GM10266 (cell line): ENCODE measurements around the gene PHACTR2.

Source experiments
- DNase-seq: peaks from one replicate; pipeline ENCODE4 v3.0.0; 2012; ENCODE audit errors: extremely low spot score
- TF ChIP-seq, protein P1 (sequence below): IDR thresholded peaks from 2 replicates; pipeline ENCODE4 v1.5.1; 2012; ENCODE audit warnings: mild to moderate bottlenecking, low read depth; ENCODE audit not compliant: control insufficient read depth, insufficient read depth; ENCODE audit errors: missing control alignments

The PHACTR2 gene

DNA sequence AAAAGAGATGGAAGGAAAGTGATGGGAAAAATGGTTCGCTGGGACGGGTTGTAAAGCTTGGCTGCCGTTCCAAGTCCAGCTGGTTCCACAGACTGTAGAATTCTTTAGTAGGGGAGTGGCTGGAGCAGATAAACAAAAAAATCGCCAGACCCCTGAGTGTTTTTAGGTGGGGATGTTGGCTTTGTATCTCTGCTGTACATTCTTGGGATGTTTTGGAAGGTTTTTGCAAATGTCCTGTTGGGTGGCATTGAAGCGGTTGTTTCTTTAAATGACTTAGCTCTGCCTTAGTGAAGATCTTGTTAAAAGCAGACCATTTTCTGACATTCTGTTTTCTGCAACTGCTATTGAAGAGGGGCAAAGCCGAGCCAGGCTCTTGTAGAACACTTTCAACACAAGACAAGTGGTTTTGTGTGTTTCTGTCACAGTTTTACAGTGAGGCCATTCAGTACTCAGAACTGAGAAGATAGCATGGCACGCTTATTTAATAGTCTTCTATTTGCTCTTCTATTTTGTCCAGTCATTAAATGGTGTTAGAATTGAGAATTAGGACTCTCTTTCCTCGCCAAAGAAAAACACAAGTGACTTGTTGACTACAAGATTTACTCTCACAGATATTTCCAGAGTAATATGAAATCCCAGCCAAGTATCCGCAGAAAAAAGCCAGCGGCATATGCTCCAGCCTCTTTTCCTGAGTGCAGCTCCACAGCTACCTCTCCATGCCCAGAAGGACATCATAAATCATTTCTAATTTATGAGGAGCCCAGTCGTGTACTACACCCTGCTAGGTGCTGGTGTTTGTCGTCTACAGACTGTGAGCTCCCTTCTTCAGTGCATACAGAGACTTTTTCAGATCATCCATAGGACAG is 65.8 kb downstream of the PHACTR2 start:
- TF ChIP-seq, protein P1, sequence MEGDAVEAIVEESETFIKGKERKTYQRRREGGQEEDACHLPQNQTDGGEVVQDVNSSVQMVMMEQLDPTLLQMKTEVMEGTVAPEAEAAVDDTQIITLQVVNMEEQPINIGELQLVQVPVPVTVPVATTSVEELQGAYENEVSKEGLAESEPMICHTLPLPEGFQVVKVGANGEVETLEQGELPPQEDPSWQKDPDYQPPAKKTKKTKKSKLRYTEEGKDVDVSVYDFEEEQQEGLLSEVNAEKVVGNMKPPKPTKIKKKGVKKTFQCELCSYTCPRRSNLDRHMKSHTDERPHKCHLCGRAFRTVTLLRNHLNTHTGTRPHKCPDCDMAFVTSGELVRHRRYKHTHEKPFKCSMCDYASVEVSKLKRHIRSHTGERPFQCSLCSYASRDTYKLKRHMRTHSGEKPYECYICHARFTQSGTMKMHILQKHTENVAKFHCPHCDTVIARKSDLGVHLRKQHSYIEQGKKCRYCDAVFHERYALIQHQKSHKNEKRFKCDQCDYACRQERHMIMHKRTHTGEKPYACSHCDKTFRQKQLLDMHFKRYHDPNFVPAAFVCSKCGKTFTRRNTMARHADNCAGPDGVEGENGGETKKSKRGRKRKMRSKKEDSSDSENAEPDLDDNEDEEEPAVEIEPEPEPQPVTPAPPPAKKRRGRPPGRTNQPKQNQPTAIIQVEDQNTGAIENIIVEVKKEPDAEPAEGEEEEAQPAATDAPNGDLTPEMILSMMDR: no peak
- no peak for DNase-seq

DNA sequence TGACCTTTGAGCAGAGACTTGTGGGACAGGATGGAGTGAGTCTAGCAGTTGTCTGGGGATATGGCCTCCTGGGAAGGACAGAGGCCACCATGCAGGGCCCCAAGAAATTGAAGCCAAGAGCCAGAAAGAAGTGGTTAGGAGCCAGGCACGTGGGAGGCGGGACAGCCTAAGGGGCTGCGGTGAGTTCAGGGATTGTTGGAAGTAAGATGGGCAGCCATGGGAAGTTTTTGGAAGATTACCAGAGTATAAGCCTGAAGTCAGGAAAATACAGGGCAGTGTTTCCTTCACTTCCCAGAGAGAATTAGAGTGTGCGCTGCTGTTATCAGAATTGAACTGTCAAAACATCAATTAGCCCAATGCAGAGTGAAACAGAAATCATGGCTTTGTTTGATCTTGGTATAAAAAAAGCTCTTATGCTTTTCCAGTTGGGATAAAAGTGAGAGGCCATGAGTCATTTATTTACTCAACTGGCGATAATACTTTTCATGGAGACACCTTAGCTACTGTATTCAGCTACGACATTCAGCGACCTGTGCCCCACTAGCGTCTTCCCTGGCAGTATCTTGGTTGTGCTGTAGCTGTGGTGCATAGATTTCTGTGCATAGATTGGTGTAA is 66.9 kb downstream of the PHACTR2 start:
- DNase-seq: no peak
- TF ChIP-seq, protein P1: no peak

DNA sequence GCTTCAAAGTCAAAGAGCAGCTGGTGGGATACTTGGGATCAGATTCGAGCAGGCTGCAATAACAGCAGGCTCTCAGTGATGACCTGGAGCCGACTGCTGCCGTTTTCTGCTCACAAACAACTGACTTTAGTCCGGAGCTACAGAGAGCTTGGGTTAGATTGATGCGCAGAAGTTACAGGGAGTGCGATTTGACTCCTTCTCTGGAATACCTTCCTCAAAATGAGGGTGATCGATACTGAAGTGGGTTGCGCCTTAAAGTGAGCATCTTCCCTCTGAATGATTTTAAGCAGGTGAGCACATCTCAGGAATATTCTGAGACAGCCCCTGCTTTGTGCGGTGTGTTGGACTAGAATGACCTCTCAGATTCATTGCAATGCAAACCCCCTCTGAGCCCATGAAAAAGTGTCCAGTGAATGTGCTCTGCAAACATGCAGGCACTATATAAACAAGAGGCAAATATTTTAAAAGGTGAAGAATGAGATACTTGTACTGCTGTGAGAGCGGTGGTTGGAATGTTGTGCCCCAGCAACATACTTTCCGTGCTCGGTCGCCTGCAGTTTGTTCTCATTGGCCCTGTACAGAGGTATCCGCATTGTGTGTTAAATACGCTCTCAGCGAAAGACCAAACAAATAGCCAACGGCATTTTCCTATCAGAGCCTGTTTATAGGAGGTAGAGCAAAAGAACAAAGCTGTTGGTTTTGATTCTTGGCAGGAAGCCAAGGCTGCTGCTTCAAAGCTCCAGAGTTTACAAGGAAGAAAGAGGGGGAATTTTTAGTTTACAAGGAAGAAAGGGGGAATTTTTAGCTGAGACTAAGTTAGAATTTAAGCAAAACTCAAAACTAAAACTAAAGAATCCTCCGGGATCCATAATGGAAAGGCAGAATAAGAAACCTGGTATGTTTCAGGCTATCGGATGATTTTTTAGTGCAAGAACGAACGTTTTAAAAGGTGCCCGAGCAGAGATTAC is 67.7 kb downstream of the PHACTR2 start:
- TF ChIP-seq, protein P1: no peak
- DNase-seq: no peak

DNA sequence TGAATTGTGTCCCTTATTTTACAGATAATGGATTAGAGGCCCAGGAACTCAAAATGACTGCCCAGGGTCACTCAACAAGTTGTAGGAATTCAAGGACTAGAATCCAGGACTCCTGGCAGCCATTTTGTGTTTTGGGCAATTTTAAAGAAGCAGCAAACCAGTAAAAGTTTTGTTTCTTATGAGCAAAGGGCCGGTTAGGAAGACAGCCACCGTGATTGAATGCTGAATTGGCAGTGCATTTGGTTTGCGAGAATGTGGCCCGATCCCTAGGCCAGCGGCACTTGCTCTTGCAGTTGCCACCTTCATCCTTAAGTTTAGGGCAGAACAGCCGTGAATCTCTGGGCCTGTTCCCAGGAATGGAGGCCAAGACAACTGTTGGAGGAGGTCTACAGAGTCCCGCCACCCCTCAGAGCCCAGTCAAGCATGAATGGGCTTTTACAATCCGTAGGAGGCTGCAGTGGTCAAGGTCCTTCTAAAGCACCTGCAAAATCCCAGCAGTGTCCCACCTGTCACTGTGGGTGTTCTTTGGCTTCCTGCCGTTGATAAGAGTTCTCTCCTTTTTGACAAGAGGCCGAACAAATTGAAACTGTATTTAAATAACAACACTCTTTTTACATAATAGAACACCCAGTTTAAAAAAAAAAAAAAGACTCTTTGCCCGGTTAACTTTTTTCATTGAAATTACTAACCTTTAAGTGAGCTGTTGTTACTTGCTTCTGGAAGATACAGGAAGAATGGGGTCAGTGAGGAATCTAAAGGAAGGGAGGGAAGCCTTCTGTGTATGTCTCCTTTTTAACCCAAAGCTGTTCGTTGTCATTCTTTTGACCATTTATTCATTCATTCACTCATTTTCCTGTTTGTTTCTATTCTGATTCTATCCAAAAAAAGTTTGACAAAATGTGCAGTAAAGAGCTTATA is 68.7 kb downstream of the PHACTR2 start:
- DNase-seq: no peak
- TF ChIP-seq, protein P1: no peak

DNA sequence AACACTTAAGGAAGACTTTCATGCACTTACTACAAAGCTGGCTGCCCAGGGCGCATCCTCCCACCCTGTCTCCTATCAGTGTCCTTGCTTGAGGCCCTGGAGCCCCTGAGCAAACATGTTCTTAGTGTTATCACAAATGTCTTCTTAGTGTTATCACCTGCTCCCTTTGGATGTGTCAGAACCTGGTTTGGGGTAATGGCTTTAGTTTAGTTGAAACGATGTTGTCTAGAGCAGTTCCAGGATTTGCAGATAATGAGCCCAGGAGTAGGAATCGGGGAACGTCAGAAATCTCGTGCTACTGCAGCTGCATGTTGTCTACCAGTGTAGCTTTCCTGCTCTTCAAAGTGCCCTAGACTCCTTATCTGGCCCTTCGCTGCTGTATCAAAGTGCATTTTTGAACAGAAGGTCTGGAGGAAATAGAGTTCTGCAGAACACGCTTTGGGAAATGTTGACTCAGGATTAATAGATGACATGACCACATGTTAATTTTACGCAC is 69.6 kb downstream of the PHACTR2 start:
- TF ChIP-seq, protein P1: no peak
- no peak for DNase-seq

DNA sequence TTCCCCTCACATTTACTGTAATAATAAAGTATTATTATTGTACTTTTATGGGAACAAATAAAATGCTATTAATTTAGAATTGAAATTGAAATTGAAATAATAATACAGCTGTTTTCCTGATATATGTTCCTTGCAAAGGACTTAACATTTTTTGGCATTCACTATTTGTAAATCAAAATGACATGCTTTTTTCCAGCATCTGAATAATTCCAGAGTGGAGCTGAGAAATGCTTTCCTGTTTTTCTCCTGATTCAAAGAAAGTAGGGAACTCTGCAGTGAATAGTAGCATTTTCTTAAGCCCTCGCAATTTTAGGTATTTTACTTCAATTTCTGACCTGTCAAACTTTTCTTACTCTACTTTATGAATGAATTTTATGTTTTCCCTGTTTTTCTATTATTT is 72.1 kb downstream of the PHACTR2 start:
- TF ChIP-seq, protein P1: no peak
- no peak for DNase-seq
